ENCODE measurements around the gene HOXB6.

DNA sequence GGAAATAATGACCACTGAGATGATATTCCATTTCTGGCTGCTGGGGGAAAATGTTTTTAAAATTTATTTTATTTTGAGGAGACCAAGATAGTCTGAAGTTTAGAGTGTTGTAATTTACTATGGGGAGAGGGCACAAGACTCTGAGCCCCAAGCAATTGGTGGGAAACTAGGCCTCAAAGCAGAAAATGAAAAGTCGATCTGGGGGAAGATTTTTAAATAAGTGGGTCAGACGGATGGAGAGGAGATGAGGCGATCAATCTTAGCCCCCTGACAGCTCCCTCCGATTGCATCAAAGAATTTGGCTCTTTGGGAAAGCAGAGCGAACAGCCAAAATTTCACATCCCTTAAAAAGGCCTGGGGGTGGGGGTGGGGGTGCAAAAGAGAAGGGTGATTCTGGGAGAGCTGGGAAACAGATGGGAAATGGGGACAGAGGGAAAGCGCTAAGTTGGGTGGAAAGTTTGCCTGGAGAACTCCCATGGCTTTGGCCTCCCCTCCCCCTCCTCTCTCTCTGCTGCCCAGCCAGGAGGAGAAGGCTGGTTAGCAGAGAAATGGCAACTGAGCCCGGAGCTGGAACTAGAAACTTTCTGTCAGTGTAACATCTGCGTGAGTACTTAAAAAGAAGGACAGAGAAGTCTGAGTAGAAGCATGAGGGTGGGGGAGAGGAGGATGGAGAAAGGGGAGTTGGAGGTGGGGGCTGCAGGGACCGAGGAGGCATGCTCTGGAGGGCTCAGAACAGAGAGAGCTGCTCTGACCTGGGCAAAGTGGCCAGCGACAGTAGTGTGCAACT, 58.5 kb downstream of the HOXB6 start:
- TF ChIP-seq, protein P1, sequence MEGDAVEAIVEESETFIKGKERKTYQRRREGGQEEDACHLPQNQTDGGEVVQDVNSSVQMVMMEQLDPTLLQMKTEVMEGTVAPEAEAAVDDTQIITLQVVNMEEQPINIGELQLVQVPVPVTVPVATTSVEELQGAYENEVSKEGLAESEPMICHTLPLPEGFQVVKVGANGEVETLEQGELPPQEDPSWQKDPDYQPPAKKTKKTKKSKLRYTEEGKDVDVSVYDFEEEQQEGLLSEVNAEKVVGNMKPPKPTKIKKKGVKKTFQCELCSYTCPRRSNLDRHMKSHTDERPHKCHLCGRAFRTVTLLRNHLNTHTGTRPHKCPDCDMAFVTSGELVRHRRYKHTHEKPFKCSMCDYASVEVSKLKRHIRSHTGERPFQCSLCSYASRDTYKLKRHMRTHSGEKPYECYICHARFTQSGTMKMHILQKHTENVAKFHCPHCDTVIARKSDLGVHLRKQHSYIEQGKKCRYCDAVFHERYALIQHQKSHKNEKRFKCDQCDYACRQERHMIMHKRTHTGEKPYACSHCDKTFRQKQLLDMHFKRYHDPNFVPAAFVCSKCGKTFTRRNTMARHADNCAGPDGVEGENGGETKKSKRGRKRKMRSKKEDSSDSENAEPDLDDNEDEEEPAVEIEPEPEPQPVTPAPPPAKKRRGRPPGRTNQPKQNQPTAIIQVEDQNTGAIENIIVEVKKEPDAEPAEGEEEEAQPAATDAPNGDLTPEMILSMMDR (IDR thresholded peaks at IDR 0.05) = no peak
- no peak for TF ChIP-seq POLR2A (IDR thresholded peaks at IDR 0.05)

All from thyroid gland (tissue), 4 donors.